ENCODE results near the gene STAT4.
A peak's percentile ranks its signal among the peaks of the same experiment; 100 is the strongest.

Gene STAT4

GRCh38 chr2:191020742-191021381 lies 129.9 kb downstream of the STAT4 start:
- intact Hi-C loops (cut with DNase I) = no loop called here
- peak in 1 of 10 donors; percentile 26 for DNase-seq

GRCh38 chr2:191020221-191020741 lies 130.5 kb downstream of the STAT4 start:
- intact Hi-C loops (cut with DNase I) = no loop called here
- peak; percentile 86 to 99 (median 92) for DNase-seq

GRCh38 chr2:191019376-191019775 lies 131.4 kb downstream of the STAT4 start:
- intact Hi-C loops (cut with DNase I) = loop anchor here (1.0 kb wide), 1 partner anchor 139 kb away; the partner anchor contains the start of gene GLS
- DNase-seq = no peak

GRCh38 chr2:191018643-191019119 lies 132.1 kb downstream of the STAT4 start:
- intact Hi-C loops (cut with DNase I) = loop anchor here (1.0 kb wide), 1 partner anchor 138 kb away; the partner anchor contains the start of gene GLS
- no peak for DNase-seq

- intact Hi-C loops (cut with DNase I) = no loop called here
- DNase-seq = no peak
Observed at GRCh38 chr2:191018048-191018447, 132.7 kb downstream of the STAT4 start.

GRCh38 chr2:191015831-191016230 lies 135.0 kb downstream of the STAT4 start:
- no peak for DNase-seq
- intact Hi-C loops (cut with DNase I) = no loop called here

GRCh38 chr2:191015239-191015638 lies 135.6 kb downstream of the STAT4 start:
- intact Hi-C loops (cut with DNase I) = no loop called here
- DNase-seq = no peak

- intact Hi-C loops (cut with DNase I) = no loop called here
- DNase-seq = no peak
Observed at GRCh38 chr2:191014653-191015020, 136.2 kb downstream of the STAT4 start.

- intact Hi-C loops (cut with DNase I) = no loop called here
- peak; percentile 87 to 99 (median 92) for DNase-seq
Observed at GRCh38 chr2:191013932-191014652, 136.7 kb downstream of the STAT4 start, which contains the start of gene STAT1. TSS of gene STAT1 (minus strand) at chr2:191014171. CDS start at chr2:191010003, 4,168 bp downstream.

- DNase-seq = no peak
- intact Hi-C loops (cut with DNase I) = no loop called here
Observed at GRCh38 chr2:191013682-191013931, 137.2 kb downstream of the STAT4 start.

GRCh38 chr2:191012845-191013681 lies 137.7 kb downstream of the STAT4 start:
- intact Hi-C loops (cut with DNase I) = no loop called here
- DNase-seq = no peak

GRCh38 chr2:191012346-191012745 lies 138.4 kb downstream of the STAT4 start:
- DNase-seq = no peak
- intact Hi-C loops (cut with DNase I) = no loop called here

GRCh38 chr2:191010887-191011885 lies 139.6 kb downstream of the STAT4 start:
- intact Hi-C loops (cut with DNase I) = no loop called here

GRCh38 chr2:191009541-191010374 lies 141.0 kb downstream of the STAT4 start:
- no peak for DNase-seq
- intact Hi-C loops (cut with DNase I) = no loop called here

More at GRCh38 chr2:191010887-191011885, 139.6 kb downstream of the STAT4 start:
- no peak for DNase-seq

- intact Hi-C loops (cut with DNase I) = no loop called here
- DNase-seq = no peak
Observed at GRCh38 chr2:191008286-191008685, 142.5 kb downstream of the STAT4 start.

- intact Hi-C loops (cut with DNase I) = no loop called here
- DNase-seq = no peak
Observed at GRCh38 chr2:191006997-191007783, 143.6 kb downstream of the STAT4 start.

GRCh38 chr2:191006297-191006696 lies 144.5 kb downstream of the STAT4 start:
- intact Hi-C loops (cut with DNase I) = no loop called here
- no peak for DNase-seq
